ENCODE measurements around the gene CLDN22. TPM values are rescaled to one million over a fixed set of nuclear protein-coding genes. Genes with fewer than 3 reads are reported as not detected.

Gene CLDN22
- total and polyA plus RNA-seq, 10 of the 15 experiments (the other 5 are each of a cell fraction or from before 2014, with no cell fraction given): not detected

DNA sequence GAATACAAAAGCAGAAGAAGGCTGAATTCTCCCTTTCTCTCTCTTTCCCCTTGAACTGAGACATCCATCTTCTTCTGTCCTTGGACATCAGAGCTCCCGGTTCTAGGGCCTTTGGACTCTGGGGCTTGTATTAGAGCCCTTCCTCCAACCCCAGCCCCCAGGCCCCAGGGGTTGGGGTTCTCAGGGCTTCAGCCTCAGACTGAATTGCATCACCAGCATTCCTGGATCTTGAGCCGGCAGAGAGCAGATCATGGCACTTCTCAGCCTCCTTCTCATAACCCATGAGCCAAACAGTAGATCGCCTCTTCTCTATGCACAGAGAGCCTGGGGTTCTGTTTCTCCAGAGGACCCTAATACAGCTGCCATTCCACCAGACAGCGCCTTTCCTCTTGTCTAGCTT lies 27.5 kb upstream of the CLDN22 start:
- FAIRE-seq (no peak), DNase-seq (ENCODE audit: low read depth, low spot score) (no peak), ATAC-seq (no peak)
- in situ Hi-C loops (cut with MboI): no loop called here
- intact Hi-C loops (cut with micrococcal nuclease; ENCODE audit: unreplicated experiment): no loop called here
- H3K4me3 ChIP-seq: no peak overlapping the region
- H3K9ac ChIP-seq (ENCODE audit: control insufficient read depth, insufficient read depth, low read length): no peak overlapping the region
- no peaks in the 10 kb centered on the region for H3K79me2 ChIP-seq (ENCODE audit: control insufficient read depth, insufficient read depth, low read length)
- H3K27me3 ChIP-seq (replicated peaks in 1 of 2; ENCODE audit: control insufficient read depth in 2 of 2, insufficient read depth in 2 of 2, low read length in 1 of 2): no peaks in the 10 kb centered on the region; a peak in 1 of 4 replicates
- TF ChIP-seq SMC3 (IDR thresholded peaks at IDR 0.05; ENCODE audit: borderline replicate concordance, low read length) (no peak), PML (IDR thresholded peaks at IDR 0.05; ENCODE audit: low read length) (no peak), ZNF592 (IDR thresholded peaks at IDR 0.05) (no peak), IKZF2 (IDR thresholded peaks at IDR 0.05) (no peak), TCF3 (IDR thresholded peaks at IDR 0.05; ENCODE audit: borderline replicate concordance, insufficient read depth, low read depth, low read length) (no peak), SREBF1 (IDR thresholded peaks at IDR 0.05; ENCODE audit: low read length) (no peak)
- POLR2A ChIA-PET: no interaction called here
- WGBS (ENCODE audit: insufficient coverage, insufficient replicate concordance, low lambda C conversion rate, missing lambda C conversion rate): 48% methylated on average over 4 of the region's 4 CpGs
- BruUV-seq (replicated peaks): no TSS peak
- H3K4me1 ChIP-seq (ENCODE audit: control insufficient read depth, insufficient read depth, low read length): no peaks in the 10 kb centered on the region
- RAD21 ChIA-PET (ENCODE audit: unreplicated experiment): no interaction called here
- H3K9me3 ChIP-seq (replicated peaks; ENCODE audit: control insufficient read depth, insufficient read depth, low read length): no peaks in the 10 kb centered on the region
- no peak overlapping the region for H2AFZ ChIP-seq (ENCODE audit: control insufficient read depth, low read depth, low read length)
- H4K20me1 ChIP-seq (ENCODE audit: control insufficient read depth, insufficient read depth): no peaks in the 10 kb centered on the region
- SMC1A ChIA-PET (ENCODE audit: uncharacterized antibody, unreplicated experiment): no interaction called here
- H3K4me2 ChIP-seq (ENCODE audit: control insufficient read depth, insufficient read depth): no peak overlapping the region
- H3K27ac ChIP-seq (ENCODE audit: control insufficient read depth, insufficient read depth): no peak overlapping the region
- no peaks in the 10 kb centered on the region for H3K36me3 ChIP-seq (ENCODE audit: control insufficient read depth in 2 of 2, insufficient read depth in 2 of 2, low read length in 1 of 2)
- CTCF ChIA-PET: no interaction called here

Data from GM12878 (cell line).